Loucy (cell line): ENCODE results near the gene SLC51A.
"Not testable (repeated sequence)": the region's sequence is repeated elsewhere in the genome, so short reads cannot be mapped to it uniquely, and the experiment has no call there.

Experiments
- H2AFZ ChIP-seq: fragments of 200-600 bp; sonication (generic); 2 replicates; pipeline ENCODE4 v1.6.0; 2016; ENCODE audit warnings: antibody characterized with exemption, mild to moderate bottlenecking, low read length, moderate library complexity
- H3F3A ChIP-seq: fragments of 200-600 bp; 2 replicates; pipeline ENCODE4 v1.6.0; 2016; ENCODE audit warnings: antibody characterized with exemption, low read depth, mild to moderate bottlenecking
- H3K27me3 ChIP-seq: fragments of 200-600 bp; sonication (generic); 2 replicates; pipeline ENCODE4 v1.6.1; 2014; ENCODE audit warnings: low read length, mild to moderate bottlenecking; ENCODE audit not compliant: insufficient read depth, poor library complexity, severe bottlenecking
- H3K36me3 ChIP-seq: fragments of 200-600 bp; sonication (generic); 2 replicates; pipeline ENCODE4 v1.6.1; 2016; ENCODE audit warnings: low read length; ENCODE audit not compliant: insufficient read depth
- H3K4me1 ChIP-seq: fragments of 200-600 bp; sonication (generic); 2 replicates; pipeline ENCODE4 v1.5.1; 2014; ENCODE audit warnings: low read length, mild to moderate bottlenecking; ENCODE audit not compliant: insufficient read depth, poor library complexity, severe bottlenecking
- H3K4me2 ChIP-seq: fragments of 200-600 bp; sonication (generic); 2 replicates; pipeline ENCODE4 v1.6.0; 2014; ENCODE audit warnings: antibody characterized with exemption, low read length, low read depth, mild to moderate bottlenecking; ENCODE audit not compliant: poor library complexity, severe bottlenecking
- H3K4me3 ChIP-seq: fragments of 200-600 bp; sonication (generic); 2 replicates; pipeline ENCODE4 v1.5.1; 2014; ENCODE audit warnings: low read length, mild to moderate bottlenecking, mixed read lengths; ENCODE audit not compliant: poor library complexity, severe bottlenecking
- H3K79me2 ChIP-seq: fragments of 200-600 bp; sonication (generic); 2 replicates; pipeline ENCODE4 v1.6.1; 2014; ENCODE audit warnings: low read length; ENCODE audit not compliant: insufficient read depth
- H3K9ac ChIP-seq: fragments of 200-600 bp; sonication (generic); 2 replicates; pipeline ENCODE4 v1.6.0; 2014; ENCODE audit warnings: mild to moderate bottlenecking, low read depth, low read length, moderate library complexity; ENCODE audit not compliant: poor library complexity, severe bottlenecking
- H3K9me2 ChIP-seq: fragments of 200-600 bp; sonication (generic); replicated peaks from 2 replicates; pipeline ENCODE4 v1.6.1; 2016; ENCODE audit warnings: low read depth, low read length, mixed read lengths
- H3K9me3 ChIP-seq: fragments of 200-600 bp; sonication (generic); 2 replicates; pipeline ENCODE4 v1.6.1; 2014; ENCODE audit warnings: mild to moderate bottlenecking, antibody characterized with exemption, low read length, low read depth; ENCODE audit not compliant: insufficient read depth
- H4K20me1 ChIP-seq: fragments of 200-600 bp; sonication (generic); 2 replicates; pipeline ENCODE4 v1.6.0; 2014; ENCODE audit warnings: antibody characterized with exemption, low read length, mild to moderate bottlenecking; ENCODE audit not compliant: insufficient read depth, poor library complexity, severe bottlenecking
- CTCF ChIP-seq: fragments of 200-600 bp; sonication (generic); conservative IDR thresholded peaks from 2 replicates; pipeline ENCODE4 v1.5.1; 2014; ENCODE audit warnings: mild to moderate bottlenecking, antibody characterized with exemption, low read length
- EZH2phosphoT487 ChIP-seq: fragments of 200-600 bp; IDR thresholded peaks from 2 replicates; pipeline ENCODE4 v1.6.1; 2018; ENCODE audit warnings: antibody characterized with exemption, mild to moderate bottlenecking, moderate library complexity, borderline replicate concordance

The SLC51A gene

GRCh38 chr3:196198771-196199753 is 17.3 kb upstream of the SLC51A start:
- H3K9me2 ChIP-seq = no peaks in the 10 kb centered on the region
- H2AFZ ChIP-seq = no peak overlapping the region
- no peak overlapping the region for H3K4me3 ChIP-seq
- H3K4me1 ChIP-seq = peaks cover 20% of the 10 kb centered on the region
- no peaks in the 10 kb centered on the region for H3F3A ChIP-seq
- no peak overlapping the region for H3K4me2 ChIP-seq
- H3K9me3 ChIP-seq = no peaks in the 10 kb centered on the region
- H4K20me1 ChIP-seq = no peaks in the 10 kb centered on the region
- no peaks in the 10 kb centered on the region for H3K36me3 ChIP-seq
- no peaks in the 10 kb centered on the region for H3K27me3 ChIP-seq
- H3K9ac ChIP-seq = no peak overlapping the region
- peaks cover 25% of the 10 kb centered on the region for H3K79me2 ChIP-seq
- no peak for TF ChIP-seq EZH2phosphoT487
- TF ChIP-seq CTCF = peak; percentile 69

- Histone ChIP-seq H4K20me1 (no peaks in the 10 kb centered on the region), H3K9ac (no peak overlapping the region)
These were observed 13.8 kb upstream of the SLC51A start for GRCh38 chr3:196202516-196202970.

GRCh38 chr3:196203846-196204245 is 12.5 kb upstream of the SLC51A start:
- Histone ChIP-seq H3K4me3 (no peak overlapping the region), H2AFZ (no peak overlapping the region), H3K9me3 (no peaks in the 10 kb centered on the region), H4K20me1 (no peaks in the 10 kb centered on the region), H3K4me1 (no peaks in the 10 kb centered on the region), H3K27me3 (no peaks in the 10 kb centered on the region), H3K9ac (no peak overlapping the region), H3K36me3 (no peaks in the 10 kb centered on the region), H3K9me2 (no peaks in the 10 kb centered on the region), H3K79me2 (no peaks in the 10 kb centered on the region), H3F3A (no peaks in the 10 kb centered on the region), H3K4me2 (no peak overlapping the region)
- no peak for TF ChIP-seq EZH2phosphoT487
- TF ChIP-seq CTCF = no peak

More at GRCh38 chr3:196202516-196202970, 13.8 kb upstream of the SLC51A start:
- Histone ChIP-seq H3K36me3 (no peaks in the 10 kb centered on the region), H3K27me3 (no peaks in the 10 kb centered on the region), H3K4me3 (no peak overlapping the region), H3K79me2 (no peaks in the 10 kb centered on the region), H3F3A (no peaks in the 10 kb centered on the region), H3K9me2 (no peaks in the 10 kb centered on the region), H3K4me2 (no peak overlapping the region), H2AFZ (no peak overlapping the region), H3K4me1 (no peaks in the 10 kb centered on the region), H3K9me3 (no peaks in the 10 kb centered on the region)
- TF ChIP-seq CTCF (no peak), EZH2phosphoT487 (no peak)

GRCh38 chr3:196205442-196206205 is 10.7 kb upstream of the SLC51A start:
- not testable (repeated sequence) for H3K9me2 ChIP-seq, H3K79me2 ChIP-seq, H3K27me3 ChIP-seq, H3K4me1 ChIP-seq, H3K9ac ChIP-seq, H3K4me3 ChIP-seq, H2AFZ ChIP-seq, H3F3A ChIP-seq, H3K4me2 ChIP-seq, H3K36me3 ChIP-seq, H4K20me1 ChIP-seq, H3K9me3 ChIP-seq
